HFF-Myc (cell line): ENCODE results near the gene PRDM16.

Source experiments
- DNase-seq: peaks from one replicate; pipeline ENCODE4 v3.0.0-alpha.2; 2011; ENCODE audit warnings: low read depth; ENCODE audit errors: extremely low read depth
- H3K4me3 ChIP-seq: replicated peaks from 2 replicates; pipeline ENCODE4 v1.5.1; 2011; ENCODE audit warnings: low read depth, mild to moderate bottlenecking, control low read depth, low read length
- CTCF ChIP-seq: IDR thresholded peaks from 2 replicates; pipeline ENCODE4 v1.5.1; 2012; ENCODE audit warnings: mild to moderate bottlenecking, low read depth, low read length, control low read depth; ENCODE audit errors: missing control alignments

Gene PRDM16

GRCh38 chr1:3069491-3070308 is 697 bp downstream of the PRDM16 start:
- TF ChIP-seq CTCF: no peak
- DNase-seq: no peak

GRCh38 chr1:3070309-3070643 is 1.3 kb downstream of the PRDM16 start:
- TF ChIP-seq CTCF: no peak
- H3K4me3 ChIP-seq: no peak overlapping the region; the same call in 1 of the 2 replicates
- no peak for DNase-seq

More at GRCh38 chr1:3069491-3070308, 697 bp downstream of the PRDM16 start:
- H3K4me3 ChIP-seq: peak overlapping the region; percentile 35

GRCh38 chr1:3070644-3071564 is 1.9 kb downstream of the PRDM16 start:
- TF ChIP-seq CTCF: no peak
- DNase-seq: no peak
- H3K4me3 ChIP-seq: no peak overlapping the region

- no peak overlapping the region for H3K4me3 ChIP-seq
- no peak for DNase-seq
- TF ChIP-seq CTCF: no peak
Measured at GRCh38 chr1:3071565-3072390, 2.8 kb downstream of the PRDM16 start.

GRCh38 chr1:3072391-3073185 is 3.6 kb downstream of the PRDM16 start:
- no peak for TF ChIP-seq CTCF
- no peak for DNase-seq
- no peak overlapping the region for H3K4me3 ChIP-seq

- TF ChIP-seq CTCF: no peak
- no peak for DNase-seq
- no peak overlapping the region for H3K4me3 ChIP-seq
Measured at GRCh38 chr1:3073186-3073488, 4.1 kb downstream of the PRDM16 start.
